OCI-LY7 (cell line): Measurements from ENCODE around the gene HSPA14. TPM values are rescaled to one million over a fixed set of nuclear protein-coding genes. Genes with fewer than 3 reads are reported as not detected.
"Not testable (repeated sequence)": the region's sequence is repeated elsewhere in the genome, so short reads cannot be mapped to it uniquely, and the experiment has no call there.

Experiments
- BruUV-seq: library from RNA; stranded (reverse); fragments of 400-500 nt; replicated peaks from 2 replicates; lab custom pipeline; 2021; lab: Mats Ljungman, UMichigan
- CTCF ChIA-PET: fragments of 300-600 bp; sonication (Branson Sonifier 250); formaldehyde crosslinking; loops from one replicate; lab custom pipeline; 2022; ENCODE audit warnings: antibody characterized with exemption; ENCODE audit not compliant: unreplicated experiment; lab: Charles Lee
- POLR2A ChIA-PET: fragments of 300-600 bp; sonication (Branson Sonifier 250); formaldehyde crosslinking; loops from one replicate; lab custom pipeline; 2022; ENCODE audit warnings: antibody characterized with exemption; lab: Charles Lee
- DNase-seq: peaks from one replicate; pipeline ENCODE4 v3.0.0-alpha.2; 2015; ENCODE audit warnings: low spot score
- H2AFZ ChIP-seq: fragments of 200-600 bp; sonication (generic), shearing (Covaris generic); 2 replicates; pipeline ENCODE4 v1.6.1; 2014; ENCODE audit warnings: mild to moderate bottlenecking, antibody characterized with exemption, low read length, moderate library complexity
- H3K27ac ChIP-seq: fragments of 200-600 bp; sonication (generic); 2 replicates; pipeline ENCODE4 v1.5.1; 2014; ENCODE audit warnings: mixed run types, low read depth, mild to moderate bottlenecking, moderate library complexity, low read length, inconsistent platforms; ENCODE audit not compliant: poor library complexity, severe bottlenecking
- H3K36me3 ChIP-seq: fragments of 200-600 bp; sonication (generic); 2 replicates; pipeline ENCODE4 v1.6.1; 2014; ENCODE audit warnings: mild to moderate bottlenecking, antibody characterized with exemption, low read length, moderate library complexity, mixed read lengths; ENCODE audit not compliant: insufficient read depth
- H3K4me1 ChIP-seq: fragments of 200-600 bp; sonication (generic); 2 replicates; pipeline ENCODE4 v1.5.1; 2014; ENCODE audit warnings: mild to moderate bottlenecking, low read length; ENCODE audit not compliant: insufficient read depth, poor library complexity, severe bottlenecking
- H3K4me2 ChIP-seq: fragments of 200-600 bp; sonication (generic); 2 replicates; pipeline ENCODE4 v1.6.1; 2014; ENCODE audit warnings: mild to moderate bottlenecking, low read length
- H3K4me3 ChIP-seq: fragments of 200-600 bp; sonication (generic); 2 replicates; pipeline ENCODE4 v1.5.1; 2014; ENCODE audit warnings: mild to moderate bottlenecking, low read depth, low read length; ENCODE audit not compliant: poor library complexity, severe bottlenecking
- H3K79me2 ChIP-seq: fragments of 200-600 bp; sonication (generic); 2 replicates; pipeline ENCODE4 v1.6.1; 2016; ENCODE audit warnings: low read depth, mild to moderate bottlenecking, low read length, moderate library complexity, mixed read lengths; ENCODE audit not compliant: insufficient read depth
- H3K9me2 ChIP-seq: fragments of 200-600 bp; sonication (generic); 2 replicates; pipeline ENCODE4 v1.6.1; 2016; ENCODE audit warnings: mild to moderate bottlenecking, low read length, mixed read lengths; ENCODE audit not compliant: insufficient read depth
- H3K9me3 ChIP-seq: fragments of 200-600 bp; sonication (generic); 2 replicates; pipeline ENCODE4 v1.6.1; 2014; ENCODE audit warnings: mild to moderate bottlenecking, mixed run types, low read length, mixed read lengths
- H4K20me1 ChIP-seq: fragments of 200-600 bp; sonication (generic); 2 replicates; pipeline ENCODE4 v1.6.1; 2014; ENCODE audit warnings: mild to moderate bottlenecking, antibody characterized with exemption, low read length, moderate library complexity, mixed read lengths; ENCODE audit not compliant: insufficient read depth
- EZH2phosphoT487 ChIP-seq: fragments of 200-600 bp; sonication (generic); IDR thresholded peaks from 2 replicates; pipeline ENCODE4 v1.6.1; 2018; ENCODE audit warnings: low read depth, borderline replicate concordance, mild to moderate bottlenecking, mixed run types, antibody characterized with exemption, low read length, moderate library complexity, mixed read lengths
- intact Hi-C: fragments of 100-400 bp; cut with micrococcal nuclease; formaldehyde crosslinking; loops from one replicate; pipeline ENCODE4 v1.10.0; 2022; ENCODE audit not compliant: unreplicated experiment
- total RNA-seq, 2 experiments: library from RNA; depleted of rRNA in 1 of 2; stranded (reverse); fragments of >200 nt in 1 of 2; shearing (Covaris generic) in 1 of 2; gene quantifications; 2 replicates each; pipeline ENCODE4 v1.2.3, GENCODE V29; 2014 to 2022
- TF ChIP-seq, protein P1 (sequence below): fragments of 200-600 bp; sonication (generic); conservative IDR thresholded peaks from 2 replicates; pipeline ENCODE4 v1.5.1; 2014; ENCODE audit warnings: mild to moderate bottlenecking, antibody characterized with exemption, low read length, moderate library complexity, mixed read lengths

Gene HSPA14
- total RNA-seq, 2 experiments from 2014 or later: 21.8 to 28.2 TPM

DNA sequence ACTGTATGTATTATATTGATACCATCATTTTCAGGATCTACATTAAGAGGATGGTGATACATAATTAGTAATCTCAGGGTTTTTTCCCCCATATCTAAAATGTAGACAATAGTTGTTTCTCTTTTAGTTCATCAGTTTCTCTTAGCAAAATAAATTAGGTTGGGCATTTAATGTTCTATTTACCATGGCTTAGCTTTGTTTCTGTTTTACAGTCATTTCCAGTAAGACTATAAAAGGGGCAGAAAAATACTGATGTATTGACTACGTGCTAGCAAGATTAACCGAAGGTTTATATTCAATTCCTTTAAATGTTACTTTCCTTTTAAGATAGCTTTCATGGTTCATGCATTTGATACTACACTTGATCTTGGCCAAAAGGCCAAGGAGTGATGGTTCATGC lies 66.8 kb downstream of the HSPA14 start:
- no peak for TF ChIP-seq EZH2phosphoT487
- TF ChIP-seq, protein P1, sequence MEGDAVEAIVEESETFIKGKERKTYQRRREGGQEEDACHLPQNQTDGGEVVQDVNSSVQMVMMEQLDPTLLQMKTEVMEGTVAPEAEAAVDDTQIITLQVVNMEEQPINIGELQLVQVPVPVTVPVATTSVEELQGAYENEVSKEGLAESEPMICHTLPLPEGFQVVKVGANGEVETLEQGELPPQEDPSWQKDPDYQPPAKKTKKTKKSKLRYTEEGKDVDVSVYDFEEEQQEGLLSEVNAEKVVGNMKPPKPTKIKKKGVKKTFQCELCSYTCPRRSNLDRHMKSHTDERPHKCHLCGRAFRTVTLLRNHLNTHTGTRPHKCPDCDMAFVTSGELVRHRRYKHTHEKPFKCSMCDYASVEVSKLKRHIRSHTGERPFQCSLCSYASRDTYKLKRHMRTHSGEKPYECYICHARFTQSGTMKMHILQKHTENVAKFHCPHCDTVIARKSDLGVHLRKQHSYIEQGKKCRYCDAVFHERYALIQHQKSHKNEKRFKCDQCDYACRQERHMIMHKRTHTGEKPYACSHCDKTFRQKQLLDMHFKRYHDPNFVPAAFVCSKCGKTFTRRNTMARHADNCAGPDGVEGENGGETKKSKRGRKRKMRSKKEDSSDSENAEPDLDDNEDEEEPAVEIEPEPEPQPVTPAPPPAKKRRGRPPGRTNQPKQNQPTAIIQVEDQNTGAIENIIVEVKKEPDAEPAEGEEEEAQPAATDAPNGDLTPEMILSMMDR: no peak
- Histone ChIP-seq H3K9me2 (no peaks in the 10 kb centered on the region), H3K4me3 (no peak overlapping the region), H3K79me2 (peaks cover 21% of the 10 kb centered on the region; the same call in 1 of the 2 replicates), H3K4me1 (no peaks in the 10 kb centered on the region), H4K20me1 (peaks cover 10% of the 10 kb centered on the region; the same call in 1 of the 2 replicates), H3K27ac (no peak overlapping the region), H2AFZ (no peak overlapping the region), H3K36me3 (peaks cover 98% of the 10 kb centered on the region), H3K9me3 (peaks cover 5% of the 10 kb centered on the region; the same call in 1 of the 2 replicates), H3K4me2 (no peak overlapping the region)
- no TSS peak for BruUV-seq
- intact Hi-C loops: loop anchor here (10.0 kb wide), 1 partner anchor 410 kb away; no protein-coding TSS in a partner anchor
- no peak for DNase-seq
- ChIA-PET POLR2A (interaction anchor here (0.5 kb wide), 1 partner anchor 158 kb away, joined by 3 read pairs; no protein-coding TSS in a partner anchor), CTCF (no interaction called here)

DNA sequence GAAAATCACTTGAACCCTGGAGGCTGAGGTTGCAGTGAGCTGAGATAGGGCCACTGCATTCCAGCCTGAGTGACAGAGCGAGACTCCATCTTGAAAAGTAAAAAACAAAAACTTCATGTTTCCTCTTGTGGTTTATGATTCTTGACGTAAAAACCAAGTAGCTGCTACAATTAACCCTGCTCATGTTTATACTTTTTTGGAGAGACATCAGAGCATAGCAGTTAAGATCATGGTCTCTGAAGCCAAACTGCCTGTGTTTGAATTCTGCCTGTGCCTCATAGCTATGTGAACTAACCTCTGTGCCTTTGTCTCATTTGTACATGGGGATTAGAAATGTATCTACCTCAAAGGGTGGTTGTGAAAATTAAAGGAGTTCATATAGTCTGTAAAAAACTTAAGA lies 67.8 kb downstream of the HSPA14 start:
- POLR2A ChIA-PET: no interaction called here
- H4K20me1 ChIP-seq: peaks cover 10% of the 10 kb centered on the region; the same call in 1 of the 2 replicates
- H2AFZ ChIP-seq: no peak overlapping the region
- no peaks in the 10 kb centered on the region for H3K9me2 ChIP-seq
- intact Hi-C loops: loop anchor here (10.0 kb wide), 1 partner anchor 411 kb away; no protein-coding TSS in a partner anchor
- no peak for DNase-seq
- H3K4me2 ChIP-seq: no peak overlapping the region
- peaks cover 98% of the 10 kb centered on the region for H3K36me3 ChIP-seq
- no peak overlapping the region for H3K4me3 ChIP-seq
- no TSS peak for BruUV-seq
- TF ChIP-seq, protein P1: no peak
- H3K9me3 ChIP-seq: peaks cover 5% of the 10 kb centered on the region; the same call in 1 of the 2 replicates
- no peaks in the 10 kb centered on the region for H3K4me1 ChIP-seq
- H3K79me2 ChIP-seq: peaks cover 11% of the 10 kb centered on the region; the same call in 1 of the 2 replicates
- CTCF ChIA-PET: no interaction called here
- H3K27ac ChIP-seq: no peak overlapping the region

DNA sequence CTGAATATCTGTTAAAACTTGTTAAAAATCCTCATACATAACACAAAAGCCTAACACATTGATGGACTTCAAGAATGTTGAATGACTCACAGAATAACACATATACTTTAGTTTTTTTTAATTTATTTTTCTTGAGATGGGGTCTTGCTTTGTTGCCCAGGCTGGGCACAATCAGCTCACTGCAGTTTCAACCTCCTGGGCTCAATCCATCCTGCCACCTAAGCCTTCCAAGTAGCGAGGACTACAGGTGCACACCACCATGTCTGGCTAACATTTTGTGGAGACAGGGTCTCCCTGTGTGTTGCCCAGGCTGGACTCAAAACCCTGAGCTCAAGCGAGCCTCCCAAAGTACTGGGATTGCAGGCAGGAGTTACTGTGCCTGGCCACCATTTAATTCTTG lies 68.7 kb downstream of the HSPA14 start:
- ChIA-PET POLR2A (interaction anchor here (1.0 kb wide), 1 partner anchor 8 kb away, joined by 3 read pairs; no protein-coding TSS in a partner anchor), CTCF (no interaction called here)

DNA sequence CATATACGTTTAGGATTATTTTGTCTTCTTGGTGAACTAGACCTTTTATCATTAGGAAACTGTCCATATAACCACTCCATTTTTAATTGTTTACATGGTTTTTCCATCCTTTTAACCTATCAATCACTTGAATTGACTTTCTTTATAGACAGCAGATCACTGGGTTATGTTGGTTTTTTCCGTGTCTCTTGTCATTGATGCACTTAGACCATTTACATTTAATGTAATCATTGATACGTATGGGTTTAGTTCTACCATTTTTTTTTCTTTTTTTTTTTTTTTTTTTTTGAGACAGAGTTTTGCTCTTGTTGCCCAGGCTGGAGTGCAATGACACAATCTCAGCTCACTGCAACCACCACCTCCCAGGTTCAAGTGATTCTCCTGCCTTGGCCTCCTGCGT lies 69.5 kb downstream of the HSPA14 start:
- H3K79me2 ChIP-seq, H3K27ac ChIP-seq, H3K9me2 ChIP-seq, H3K9me3 ChIP-seq, H3K4me1 ChIP-seq, H3K4me3 ChIP-seq, DNase-seq, H3K4me2 ChIP-seq, BruUV-seq, CTCF ChIA-PET, H2AFZ ChIP-seq: not testable (repeated sequence)
- POLR2A ChIA-PET: interaction anchor here (0.7 to 1.0 kb wide), 2 partner anchors 9 to 71 kb away, joined by 3 to 5 read pairs; no protein-coding TSS in a partner anchor
- intact Hi-C loops: loop anchor here (10.0 kb wide), 1 partner anchor 413 kb away; no protein-coding TSS in a partner anchor
- H4K20me1 ChIP-seq: peaks cover 10% of the 10 kb centered on the region; the same call in 1 of the 2 replicates
- H3K36me3 ChIP-seq: peaks cover 98% of the 10 kb centered on the region

More for the DNA sequence above, 68.7 kb downstream of the HSPA14 start:
- Histone ChIP-seq H4K20me1 (peaks cover 10% of the 10 kb centered on the region; the same call in 1 of the 2 replicates), H3K4me3 (no peak overlapping the region), H3K36me3 (peaks cover 98% of the 10 kb centered on the region), H3K79me2 (peaks cover 6% of the 10 kb centered on the region; the same call in 1 of the 2 replicates), H3K4me1 (no peaks in the 10 kb centered on the region), H3K9me3 (peaks cover 5% of the 10 kb centered on the region; the same call in 1 of the 2 replicates), H3K9me2 (no peaks in the 10 kb centered on the region), H3K27ac (no peak overlapping the region), H2AFZ (no peak overlapping the region), H3K4me2 (no peak overlapping the region)
- BruUV-seq: no TSS peak
- intact Hi-C loops: loop anchor here (10.0 kb wide), 1 partner anchor 412 kb away; no protein-coding TSS in a partner anchor
- DNase-seq: no peak
- TF ChIP-seq, protein P1: no peak
- TF ChIP-seq EZH2phosphoT487: no peak
